NCI-H2107 treated with DMSO at 0.1 percent for 48 hours (cell line): ENCODE data around the gene ST3GAL3.
"Not testable (repeated sequence)": the region's sequence is repeated elsewhere in the genome, so short reads cannot be mapped to it uniquely, and the experiment has no call there.

Experiments used
- DNase-seq: peaks from one replicate; lab custom pipeline; 2025; ENCODE audit not compliant: unreplicated experiment; lab: John Stamatoyannopoulos, UW

ST3GAL3 gene

DNA sequence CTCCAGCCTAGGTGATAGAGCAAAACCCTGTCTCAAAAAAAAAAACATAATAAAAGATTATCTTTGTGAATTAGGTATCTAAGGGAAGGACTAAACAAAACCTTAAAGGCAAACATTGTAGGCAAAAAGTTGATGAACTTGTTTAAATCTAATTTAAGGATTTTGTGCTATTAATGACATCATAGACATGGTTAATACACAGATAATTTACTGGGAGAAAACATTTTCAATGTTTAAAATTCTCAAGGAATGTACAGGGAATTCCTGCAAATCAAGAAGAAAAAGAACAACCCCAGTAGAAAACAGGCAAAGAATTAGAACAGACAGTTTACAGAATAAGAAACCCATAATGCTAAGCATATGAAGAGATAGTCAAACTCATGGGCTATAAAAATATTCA lies 47.6 kb downstream of the ST3GAL3 start:
- DNase-seq, result no peak

DNA sequence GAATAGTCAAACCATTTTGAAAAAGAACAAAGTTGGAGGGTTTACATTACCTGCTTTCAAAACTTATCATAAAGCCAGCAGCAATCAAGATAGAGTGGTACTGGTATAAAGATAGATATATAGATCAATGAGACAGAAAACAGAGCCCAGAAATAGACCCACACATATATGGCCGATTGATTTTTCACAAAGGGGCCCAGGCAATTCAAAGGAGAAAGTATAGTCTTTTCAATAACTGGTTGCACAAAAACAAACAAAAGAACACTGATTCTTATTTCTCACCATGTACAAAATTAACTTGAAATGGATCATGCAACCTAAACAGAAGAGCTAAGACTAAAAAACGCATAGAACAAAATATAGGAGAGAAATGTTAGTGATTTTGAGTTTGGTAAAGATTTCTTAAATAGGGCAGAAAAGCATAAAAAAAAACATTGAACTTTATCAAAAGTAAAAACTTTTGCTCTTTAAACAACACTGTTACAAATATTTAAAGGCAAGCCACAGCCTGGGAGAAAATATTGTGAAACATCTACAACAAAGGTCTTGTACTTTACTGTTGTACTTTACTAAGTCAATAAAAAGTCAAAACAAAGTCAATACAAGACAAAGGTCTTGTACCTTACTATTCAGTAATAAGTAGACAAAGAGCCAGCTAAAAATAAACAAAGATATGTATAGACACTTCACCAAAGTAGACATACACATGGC lies 50.2 kb downstream of the ST3GAL3 start:
- DNase-seq, result no peak

DNA sequence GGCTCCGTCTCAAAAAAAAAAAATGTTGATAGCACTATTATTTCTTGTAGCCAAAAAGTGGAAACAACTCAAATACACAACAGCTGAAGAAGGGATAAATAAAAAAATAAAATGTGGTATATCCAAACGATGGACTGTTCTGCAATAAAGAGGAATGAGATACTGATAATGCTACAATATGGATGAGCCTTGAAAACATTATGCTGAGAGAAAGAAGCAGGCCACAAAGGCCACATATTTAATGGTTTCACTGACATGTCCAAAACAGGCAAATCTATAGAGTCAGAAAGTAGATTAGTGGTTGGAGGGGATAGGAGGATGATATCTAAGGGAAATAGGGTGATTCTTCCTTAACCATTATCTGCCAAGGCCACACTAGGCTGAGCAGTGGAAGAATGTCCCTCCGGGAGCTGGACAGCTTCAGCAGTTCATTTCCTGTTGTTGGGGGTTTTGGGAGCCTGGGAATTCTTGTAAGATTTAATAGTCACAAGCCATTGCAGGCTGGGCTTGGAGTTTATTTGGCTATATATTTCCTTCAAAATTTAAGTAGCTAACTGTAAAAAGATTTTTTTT lies 53.5 kb downstream of the ST3GAL3 start:
- no peak for DNase-seq

DNA sequence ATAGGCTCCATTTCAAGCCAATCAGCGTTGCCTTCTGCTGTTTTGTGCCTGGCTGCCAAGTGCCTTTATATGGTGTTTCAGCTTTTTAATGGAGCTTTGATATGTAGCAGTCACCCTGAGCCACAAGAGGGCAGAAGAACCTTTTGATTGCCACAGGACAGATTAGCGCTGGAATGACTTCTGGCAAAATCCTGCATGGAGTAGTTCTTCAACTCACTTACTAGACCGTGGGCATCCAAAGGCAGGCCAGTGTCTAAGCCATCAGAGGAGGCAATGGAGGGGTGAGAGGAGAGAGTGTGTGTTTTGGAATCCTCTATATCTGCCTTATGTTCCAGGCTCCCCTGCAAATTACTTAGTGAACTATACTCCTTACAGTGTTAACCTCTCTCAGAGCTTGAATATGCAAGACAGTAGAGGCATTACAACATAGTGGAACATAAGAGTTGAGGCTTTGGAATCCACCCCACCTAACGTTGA lies 56.2 kb downstream of the ST3GAL3 start:
- DNase-seq, result peak; percentile 97

DNA sequence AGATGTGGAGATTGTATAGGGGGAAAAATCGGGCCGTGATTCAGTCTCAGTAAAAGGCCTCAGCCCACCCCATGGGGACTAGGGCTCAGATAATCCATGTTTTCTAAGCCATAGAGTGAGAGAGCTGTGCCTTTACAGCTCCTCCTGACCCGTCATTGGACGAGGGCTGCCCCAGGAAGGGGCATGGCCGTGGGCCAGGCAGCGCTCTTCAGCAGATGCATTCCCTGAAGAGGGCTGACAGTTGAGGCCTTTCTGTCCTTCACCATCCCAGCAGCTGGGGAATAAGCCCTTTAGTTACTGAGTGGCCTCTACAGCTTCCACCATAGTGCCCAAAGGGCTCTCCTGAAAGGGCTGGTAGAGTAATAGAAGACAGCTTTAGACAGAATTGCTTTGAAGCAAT lies 57.2 kb downstream of the ST3GAL3 start:
- no peak for DNase-seq

DNA sequence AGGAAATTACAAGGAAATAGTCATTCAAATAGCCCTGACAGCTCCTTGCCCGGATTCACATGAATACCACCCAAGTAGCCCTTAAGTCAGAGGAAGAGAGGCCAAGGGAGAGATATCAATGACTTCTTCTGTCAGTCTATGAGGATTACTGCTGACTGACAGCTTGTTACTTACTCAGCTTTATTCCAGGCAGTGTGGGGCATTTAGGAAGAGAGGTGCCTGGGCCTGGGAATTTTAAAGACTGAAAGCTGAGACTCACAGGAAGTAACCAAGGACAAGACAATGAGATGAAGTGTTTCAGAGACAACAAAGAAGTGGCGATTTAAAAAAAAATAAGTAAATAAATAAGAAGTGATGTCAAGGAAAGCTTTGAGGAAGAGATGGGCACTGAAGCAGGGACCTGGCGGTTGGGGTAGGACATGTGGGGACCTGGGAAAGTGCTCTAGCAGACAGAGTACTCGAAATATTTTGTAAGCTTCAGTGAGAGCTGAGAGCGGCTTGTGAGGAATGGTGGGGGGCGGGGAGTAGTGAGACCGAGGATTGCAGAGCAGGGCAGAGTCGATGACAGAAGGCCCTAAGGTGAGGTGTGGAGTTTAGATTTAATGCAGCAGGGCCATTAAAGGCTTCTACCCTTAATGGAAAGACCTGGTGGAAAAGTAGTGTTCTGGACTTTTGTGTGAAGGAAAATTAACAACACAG lies 58.9 kb downstream of the ST3GAL3 start:
- DNase-seq, result no peak

GRCh38 chr1:43766818-43767525 lies 59.6 kb downstream of the ST3GAL3 start:
- DNase-seq, result peak; percentile 30

- no peak for DNase-seq
Measured at GRCh38 chr1:43768168-43768567, 60.8 kb downstream of the ST3GAL3 start.

GRCh38 chr1:43769350-43769908 lies 62.1 kb downstream of the ST3GAL3 start:
- no peak for DNase-seq

GRCh38 chr1:43770111-43770510 lies 62.8 kb downstream of the ST3GAL3 start:
- no peak for DNase-seq

DNA sequence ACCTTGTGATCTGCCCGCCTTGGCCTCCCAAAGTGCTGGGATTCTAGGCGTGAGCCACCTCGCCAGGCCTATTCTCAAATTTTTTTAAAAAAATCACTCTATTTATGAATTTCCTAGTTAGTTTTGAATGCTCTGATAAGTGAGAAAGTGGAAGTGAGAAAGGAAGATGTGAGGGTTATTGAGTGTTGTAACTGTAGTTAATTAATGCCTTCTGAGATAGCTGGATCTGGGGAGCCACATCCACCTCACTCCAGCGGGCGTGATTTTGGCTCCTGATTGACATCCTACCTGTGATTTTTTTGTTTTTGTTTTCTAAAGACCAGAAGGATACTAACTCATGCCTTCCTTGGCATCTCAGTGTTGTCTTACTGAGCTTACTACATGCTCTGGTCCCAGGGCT lies 65.6 kb downstream of the ST3GAL3 start:
- DNase-seq, result no peak

- no peak for DNase-seq
Measured at GRCh38 chr1:43773821-43774220, 66.5 kb downstream of the ST3GAL3 start.

DNA sequence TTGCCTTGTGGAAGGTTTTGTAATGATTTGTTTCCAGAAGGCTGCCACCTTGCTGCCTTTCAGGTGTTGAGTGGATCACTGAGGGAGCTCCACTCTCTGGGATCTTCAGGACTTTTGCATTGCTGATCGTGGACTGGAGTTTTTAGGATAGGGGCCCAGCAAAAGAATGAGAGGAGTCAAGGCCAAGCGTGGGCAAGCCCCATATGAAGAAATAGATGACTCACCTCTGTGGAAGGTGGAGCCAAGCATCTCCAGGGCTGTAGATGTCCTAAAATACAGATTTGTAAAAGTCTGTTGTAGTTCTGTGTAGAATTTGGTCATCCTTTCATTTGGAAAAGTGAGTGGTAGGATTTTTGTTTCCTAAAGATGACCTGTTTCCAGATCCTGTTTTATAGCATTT lies 67.0 kb downstream of the ST3GAL3 start:
- no peak for DNase-seq

DNA sequence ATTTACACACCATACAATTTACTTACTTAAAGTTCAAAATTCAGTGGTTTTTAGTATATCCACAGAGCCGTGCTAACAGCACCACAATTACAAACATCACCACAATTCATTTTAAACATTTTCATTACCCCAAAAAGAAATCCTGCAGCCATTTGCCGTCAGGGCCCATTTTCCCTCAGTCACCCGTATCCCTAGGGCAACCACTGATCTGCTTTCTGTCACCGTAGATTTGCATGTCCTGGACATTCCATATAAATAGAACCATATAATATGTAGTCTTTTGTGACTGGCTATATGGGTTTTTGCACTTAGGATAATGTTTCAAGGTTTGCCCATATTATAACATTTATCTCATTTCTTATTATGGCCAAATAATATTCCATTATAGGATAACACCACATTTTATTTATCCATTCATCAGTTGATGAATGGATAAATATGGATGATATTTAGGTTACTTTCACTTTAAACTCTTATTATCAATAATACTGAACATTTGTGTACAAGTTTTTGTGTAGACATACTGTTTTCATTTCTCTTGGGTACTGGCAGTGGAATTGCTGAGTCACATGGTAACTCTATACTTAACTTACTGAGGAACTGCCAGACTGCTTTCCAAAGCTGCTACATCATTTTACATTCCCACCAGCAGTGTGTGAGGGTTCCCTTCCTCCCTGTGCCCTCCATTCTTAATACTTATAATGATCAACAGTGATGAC lies 68.9 kb downstream of the ST3GAL3 start:
- DNase-seq, result no peak

DNA sequence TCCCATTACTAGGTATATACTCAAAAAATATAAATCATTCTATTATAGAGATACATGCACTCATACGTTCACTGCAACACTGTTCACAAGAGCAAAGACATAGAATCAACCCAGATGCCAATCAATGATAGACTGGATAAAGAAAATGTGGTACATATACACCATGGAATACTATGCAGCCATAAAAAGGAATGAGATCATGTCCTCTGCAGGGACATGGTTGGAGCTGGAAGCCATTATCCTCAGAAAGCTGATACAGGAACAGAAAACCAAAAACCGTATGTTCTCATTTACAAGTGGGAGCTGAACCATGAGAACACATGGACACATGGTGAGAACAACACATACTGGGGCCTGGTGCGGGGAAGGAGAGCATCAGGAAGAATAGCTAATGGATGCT lies 70.6 kb downstream of the ST3GAL3 start:
- DNase-seq, result not testable (repeated sequence)

- DNase-seq, result no peak
Measured at GRCh38 chr1:43779266-43779665, 71.9 kb downstream of the ST3GAL3 start.

DNA sequence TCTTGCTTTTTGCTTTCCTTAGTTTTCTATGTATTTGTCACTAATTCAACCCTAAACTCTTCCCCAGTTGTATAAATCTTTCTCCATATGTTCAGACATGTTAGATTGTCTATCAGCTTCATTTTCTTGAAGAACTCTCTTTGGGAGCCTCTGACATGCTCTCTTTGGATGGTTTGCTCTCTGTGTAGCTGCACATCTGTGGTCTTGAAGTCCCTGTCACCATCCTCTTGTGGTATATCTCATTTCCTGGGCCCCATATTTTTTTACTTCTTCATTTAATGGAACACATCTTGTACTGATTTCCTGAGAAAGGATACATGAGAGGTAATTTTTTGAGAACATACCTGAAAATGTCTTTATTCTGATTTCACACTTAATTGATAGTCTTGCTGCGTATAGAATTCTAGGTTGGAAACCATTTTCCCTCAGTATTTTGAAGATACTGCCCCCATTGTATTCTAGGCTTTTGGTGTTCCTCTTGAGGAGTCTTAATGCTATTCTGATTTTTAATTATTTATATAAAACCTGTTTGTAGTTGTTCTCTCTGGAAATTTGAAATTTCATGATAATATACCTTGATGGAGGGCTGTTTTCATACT lies 72.6 kb downstream of the ST3GAL3 start:
- no peak for DNase-seq

- no peak for DNase-seq
Measured at GRCh38 chr1:43781574-43781973, 74.2 kb downstream of the ST3GAL3 start.

GRCh38 chr1:43783096-43783670 lies 75.8 kb downstream of the ST3GAL3 start:
- no peak for DNase-seq

DNA sequence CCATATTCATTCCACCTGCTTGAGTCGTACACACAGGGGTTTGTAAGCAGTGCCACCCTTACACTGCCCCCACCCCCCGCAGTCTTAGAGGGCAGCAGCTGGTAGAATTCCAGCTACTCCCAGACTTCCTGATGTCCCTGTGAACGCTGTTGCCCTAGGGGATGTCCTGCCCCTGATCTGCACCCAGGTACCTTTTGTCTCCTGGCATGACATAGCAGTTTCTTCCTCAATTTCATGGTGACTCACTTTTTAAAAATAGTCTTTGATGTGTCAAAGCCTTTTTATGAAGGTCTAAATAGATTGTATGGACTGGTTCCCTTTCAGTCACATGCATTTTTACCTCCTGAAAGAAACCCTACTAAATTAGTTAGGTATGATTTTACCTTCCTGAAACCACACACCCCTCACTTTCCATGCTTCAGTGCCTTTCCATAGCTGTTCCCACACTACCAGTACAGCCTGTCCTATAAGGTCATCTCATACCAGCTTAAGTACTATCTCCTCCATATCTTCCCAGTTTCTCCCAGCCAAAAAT lies 76.4 kb downstream of the ST3GAL3 start:
- peak; percentile 34 for DNase-seq
